GM18909 (cell line): Measurements from ENCODE around the gene MVB12B.
"Not testable (repeated sequence)": the region's sequence is repeated elsewhere in the genome, so short reads cannot be mapped to it uniquely, and the experiment has no call there.

Source experiments
- ATAC-seq: cut with Tn5 transposase; IDR thresholded peaks from one replicate; pipeline ENCODE4 v1.9.1; 2021; ENCODE audit warnings: mild to moderate bottlenecking; ENCODE audit not compliant: unreplicated experiment, poor library complexity

The MVB12B gene

GRCh38 chr9:126461029-126461428, 134.4 kb downstream of the MVB12B start:
- ATAC-seq, result no peak

- ATAC-seq, result no peak
These were observed 135.0 kb downstream of the MVB12B start for GRCh38 chr9:126461608-126462007.

- no peak for ATAC-seq
These were observed 136.0 kb downstream of the MVB12B start for GRCh38 chr9:126462617-126463016.

GRCh38 chr9:126463426-126463825, 136.8 kb downstream of the MVB12B start:
- ATAC-seq, result no peak

GRCh38 chr9:126464694-126465441, 138.2 kb downstream of the MVB12B start:
- ATAC-seq, result no peak

- ATAC-seq, result no peak
These were observed 139.3 kb downstream of the MVB12B start for GRCh38 chr9:126465977-126466376.

GRCh38 chr9:126468141-126468825, 141.7 kb downstream of the MVB12B start:
- no peak for ATAC-seq

GRCh38 chr9:126470241-126470993, 143.8 kb downstream of the MVB12B start:
- ATAC-seq, result peak; percentile 36

- ATAC-seq, result peak; percentile 74
These were observed 144.5 kb downstream of the MVB12B start for GRCh38 chr9:126471084-126471624.

GRCh38 chr9:126472198-126472947, 145.7 kb downstream of the MVB12B start:
- ATAC-seq, result no peak

- ATAC-seq, result no peak
These were observed 146.3 kb downstream of the MVB12B start for GRCh38 chr9:126472948-126473298.

- ATAC-seq, result no peak
These were observed 147.7 kb downstream of the MVB12B start for GRCh38 chr9:126474206-126474765.

GRCh38 chr9:126474786-126475485, 148.3 kb downstream of the MVB12B start:
- ATAC-seq, result no peak

GRCh38 chr9:126475933-126476555, 149.4 kb downstream of the MVB12B start:
- no peak for ATAC-seq

GRCh38 chr9:126477432-126477831, 150.8 kb downstream of the MVB12B start:
- not testable (repeated sequence) for ATAC-seq

- ATAC-seq, result no peak
These were observed 151.8 kb downstream of the MVB12B start for GRCh38 chr9:126478216-126478981.

GRCh38 chr9:126479515-126479914, 152.9 kb downstream of the MVB12B start:
- ATAC-seq, result no peak

- ATAC-seq, result no peak
These were observed 154.2 kb downstream of the MVB12B start for GRCh38 chr9:126480813-126481212.
